Esophagus squamous epithelium (tissue), 5 donors: Measurements from ENCODE around the gene ZNF385B. TPM values are rescaled to one million over a fixed set of nuclear protein-coding genes. Genes with fewer than 3 reads are reported as not detected.

Experiments used
- DNase-seq: peaks from one replicate; lab custom pipeline; 2025; lab: John Stamatoyannopoulos, UW
- H3K27ac ChIP-seq, 4 donors: fragments of 200-600 bp; sonication (generic); one replicate each; pipeline ENCODE4 v1.5.1; 2016 to 2019; ENCODE audit warnings: mild to moderate bottlenecking in 1 of 4
- H3K27me3 ChIP-seq, 4 donors: fragments of 200-600 bp; sonication (generic); 1 replicate in 3 of 4; 2 replicates in 1 of 4; pipeline versions ENCODE4 v1.5.1 to v1.6.0; 2017 to 2021; ENCODE audit warnings: antibody characterized with exemption in 1 of 4
- H3K36me3 ChIP-seq, 3 donors: fragments of 200-600 bp; sonication (generic); one replicate each; pipeline ENCODE4 v1.5.1; 2016 to 2019
- H3K4me1 ChIP-seq, 3 donors: fragments of 200-600 bp; sonication (generic); one replicate each; pipeline ENCODE4 v1.5.1; 2017 to 2019
- H3K4me3 ChIP-seq, 4 donors: fragments of 200-600 bp; sonication (generic); 1 replicate in 3 of 4; 2 replicates in 1 of 4; pipeline ENCODE4 v1.5.1; 2016 to 2019; ENCODE audit warnings: mild to moderate bottlenecking in 2 of 4, moderate library complexity in 1 of 4
- H3K9me3 ChIP-seq, 3 donors: fragments of 200-600 bp; sonication (generic); one replicate each; pipeline ENCODE4 v1.5.1; 2016 to 2019
- CTCF ChIP-seq, 6 experiments: fragments of 450-650 bp in 4 of 6; fragments of 200-600 bp in 2 of 6; sonication (generic) in 2 of 6; IDR thresholded peaks; one replicate each; pipeline ENCODE4 v1.5.1; 2016 to 2019; ENCODE audit warnings: antibody characterized with exemption in 6 of 6, mild to moderate bottlenecking in 4 of 6, moderate library complexity in 4 of 6
- POLR2A ChIP-seq, 4 donors: fragments of 450-650 bp; IDR thresholded peaks; one replicate each; pipeline ENCODE4 v1.6.1; 2017; ENCODE audit warnings: antibody characterized with exemption in 4 of 4, mild to moderate bottlenecking in 4 of 4, moderate library complexity in 3 of 4
- WGBS, 2 donors: methylation state at CpG; one replicate each; pipeline ENCODE4 v1.1.5; 2018; 5-methylcytosine and 5-hydroxymethylcytosine counted together
- intact Hi-C: fragments of 100-400 bp; cut with DNase I; formaldehyde crosslinking; loops from one replicate; pipeline ENCODE4 v1.15.0; 2022
- total RNA-seq, 4 donors: library from RNA; depleted of rRNA; stranded (reverse); fragments of >200 nt; gene quantifications; one replicate each; pipeline ENCODE4 v1.1.0, GENCODE V29; 2016
- donor health status: DM: yes; HTN: yes; CAD: no.

ZNF385B gene
- total RNA-seq, 4 donors from 2014 or later, result 0.44 to 3.1 (median 0.44) TPM; not detected in 1

DNA sequence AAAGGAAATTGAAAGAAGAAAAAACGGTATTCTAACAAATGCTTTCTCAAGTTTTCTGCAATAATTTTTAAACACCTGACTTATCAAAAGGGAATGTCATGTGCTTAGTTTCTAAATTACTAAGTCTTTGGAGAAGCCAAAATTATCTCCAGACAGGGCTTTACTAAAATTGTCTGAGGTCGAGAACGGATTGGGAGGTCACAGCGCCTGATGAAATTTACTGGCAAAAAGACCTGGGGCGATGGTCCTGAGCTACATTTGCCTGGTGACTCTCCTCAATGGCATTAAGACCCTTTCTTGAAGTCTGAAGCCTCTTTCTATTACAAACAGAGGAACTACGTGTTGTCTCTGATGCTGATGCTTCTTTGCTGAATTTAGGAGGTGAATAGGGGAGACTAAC, 305.0 kb downstream of the ZNF385B start:
- TF ChIP-seq CTCF (IDR thresholded peaks at IDR 0.05) (no peak), POLR2A (IDR thresholded peaks at IDR 0.05) (no peak)
- no peaks in the 10 kb centered on the region for H3K36me3 ChIP-seq
- H3K4me1 ChIP-seq, result no peaks in the 10 kb centered on the region
- WGBS, 2 donors, result 72 to 75% methylated on average over 6 of the region's 6 CpGs
- H3K27ac ChIP-seq, result no peak overlapping the region
- H3K27me3 ChIP-seq, result no peaks in the 10 kb centered on the region
- intact Hi-C loops, result no loop called here
- no peak for DNase-seq
- no peaks in the 10 kb centered on the region for H3K9me3 ChIP-seq
- H3K4me3 ChIP-seq, result no peak overlapping the region

DNA sequence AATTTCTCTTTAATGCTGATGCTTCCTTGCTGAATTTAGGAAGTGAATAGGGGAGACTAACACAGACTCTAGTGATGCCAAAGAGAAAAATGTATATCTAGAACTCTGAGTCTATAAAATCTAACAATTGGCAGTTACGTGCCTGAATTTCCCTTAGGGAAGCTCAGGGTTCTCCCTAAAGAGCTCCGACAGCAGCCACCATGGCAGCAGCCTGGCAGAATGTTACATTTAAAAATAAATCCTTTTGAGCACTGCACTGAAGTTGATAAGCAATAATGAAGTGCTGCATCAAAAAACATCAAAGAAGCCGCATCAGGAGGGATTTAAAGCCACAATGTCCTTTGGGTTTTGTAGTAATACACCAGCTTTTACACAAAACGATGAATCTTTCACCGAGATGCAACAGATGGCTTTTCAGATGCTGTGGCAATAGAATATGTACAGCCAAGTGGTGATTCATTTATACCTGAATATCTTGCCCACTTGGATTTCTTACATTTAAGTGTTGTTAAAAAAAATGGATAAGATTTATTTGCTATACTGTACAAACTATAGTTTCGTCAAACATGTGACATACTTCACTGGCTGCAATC, 305.6 kb downstream of the ZNF385B start:
- WGBS, 2 donors, result 53 to 64% methylated on average over 6 of the region's 6 CpGs
- H3K27ac ChIP-seq, result no peak overlapping the region

GRCh38 chr2:179554639-179555386, 306.6 kb downstream of the ZNF385B start:
- Histone ChIP-seq H3K9me3 (no peaks in the 10 kb centered on the region), H3K4me3 (no peak overlapping the region), H3K27ac (no peak overlapping the region), H3K27me3 (no peaks in the 10 kb centered on the region), H3K36me3 (no peaks in the 10 kb centered on the region), H3K4me1 (no peaks in the 10 kb centered on the region)
- intact Hi-C loops, result no loop called here
- TF ChIP-seq CTCF (IDR thresholded peaks at IDR 0.05), result no peak
- TF ChIP-seq POLR2A (IDR thresholded peaks at IDR 0.05), result no peak
- DNase-seq, result no peak
- 72 to 73% methylated on average over 4 of the region's 4 CpGs for WGBS, 2 donors

More for the DNA sequence above, 305.6 kb downstream of the ZNF385B start:
- Histone ChIP-seq H3K9me3 (no peaks in the 10 kb centered on the region), H3K27me3 (no peaks in the 10 kb centered on the region), H3K4me1 (no peaks in the 10 kb centered on the region), H3K36me3 (no peaks in the 10 kb centered on the region), H3K4me3 (no peak overlapping the region)
- intact Hi-C loops, result no loop called here
- TF ChIP-seq CTCF (IDR thresholded peaks at IDR 0.05) (no peak), POLR2A (IDR thresholded peaks at IDR 0.05) (no peak)
- DNase-seq, result no peak

DNA sequence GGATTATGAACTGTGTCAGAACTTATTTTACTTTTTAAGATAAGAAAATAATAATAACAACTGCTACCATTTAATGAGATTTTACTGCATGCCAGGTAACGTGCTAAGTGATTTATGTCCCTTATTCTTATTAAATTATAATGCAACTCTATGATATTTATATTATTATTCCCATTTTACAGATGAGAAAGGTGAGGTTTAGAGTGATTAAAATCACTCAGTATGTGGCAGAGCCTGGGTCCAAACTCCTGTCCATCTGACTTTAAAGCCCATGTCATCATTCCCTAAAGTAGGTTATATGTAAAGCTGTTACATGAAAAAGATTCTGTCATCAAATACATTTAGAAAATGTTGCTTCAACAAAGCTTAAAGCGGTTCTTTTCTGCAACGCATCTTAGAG, 308.0 kb downstream of the ZNF385B start:
- TF ChIP-seq POLR2A (IDR thresholded peaks at IDR 0.05) (no peak), CTCF (IDR thresholded peaks at IDR 0.05) (no peak)
- WGBS, 2 donors, result 73% methylated on average over 3 of the region's 3 CpGs

DNA sequence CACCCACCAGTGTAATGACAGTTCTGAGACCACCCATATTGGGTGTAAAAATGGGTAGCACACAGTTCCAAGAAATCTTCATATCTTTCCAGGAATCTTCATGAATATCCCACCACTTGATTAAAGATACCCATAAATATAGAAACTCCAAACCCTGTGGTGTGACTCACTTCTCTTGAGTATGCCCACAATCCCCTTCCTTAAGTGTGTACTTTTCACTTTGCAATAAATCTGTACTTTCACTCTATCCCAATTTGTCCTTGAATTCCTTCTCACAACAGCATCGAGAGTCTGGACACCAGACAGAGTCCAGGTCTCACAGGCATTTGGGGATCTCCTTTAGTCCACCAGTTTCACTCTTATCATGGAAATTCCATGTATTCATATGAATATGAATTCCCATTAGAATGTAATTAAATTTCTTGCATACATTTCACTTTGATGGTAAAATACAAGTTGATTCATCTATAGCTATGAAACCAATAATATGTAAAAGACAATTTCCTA, 309.8 kb downstream of the ZNF385B start:
- Histone ChIP-seq H3K4me1 (no peaks in the 10 kb centered on the region), H3K9me3 (no peaks in the 10 kb centered on the region), H3K27ac (no peak overlapping the region), H3K4me3 (no peak overlapping the region), H3K27me3 (no peaks in the 10 kb centered on the region), H3K36me3 (no peaks in the 10 kb centered on the region)
- TF ChIP-seq POLR2A (IDR thresholded peaks at IDR 0.05) (no peak), CTCF (IDR thresholded peaks at IDR 0.05) (no peak)
- intact Hi-C loops, result no loop called here
- DNase-seq, result no peak
- 53 to 81% methylated on average over 1 of the region's 1 CpG for WGBS, 2 donors

More for the DNA sequence above, 308.0 kb downstream of the ZNF385B start:
- H3K9me3 ChIP-seq, result no peaks in the 10 kb centered on the region
- H3K27ac ChIP-seq, result no peak overlapping the region
- no peaks in the 10 kb centered on the region for H3K36me3 ChIP-seq
- no peak for DNase-seq
- no peaks in the 10 kb centered on the region for H3K27me3 ChIP-seq
- H3K4me3 ChIP-seq, result no peak overlapping the region
- intact Hi-C loops, result no loop called here
- H3K4me1 ChIP-seq, result no peaks in the 10 kb centered on the region
